ENCODE measurements around the gene GABRD.

Gene GABRD

GRCh38 chr1:1984560-1985070, 34.5 kb upstream of the GABRD start:
- no peak for DNase-seq (ENCODE audit: low read depth in 2 of 3, low spot score in 2 of 3)

- no peak for DNase-seq (ENCODE audit: low read depth in 2 of 3, low spot score in 2 of 3)
These were observed 33.6 kb upstream of the GABRD start for GRCh38 chr1:1985375-1986050.

- DNase-seq (ENCODE audit: low read depth in 2 of 3, low spot score in 2 of 3), result no peak
These were observed 32.5 kb upstream of the GABRD start for GRCh38 chr1:1986451-1987141.

DNA sequence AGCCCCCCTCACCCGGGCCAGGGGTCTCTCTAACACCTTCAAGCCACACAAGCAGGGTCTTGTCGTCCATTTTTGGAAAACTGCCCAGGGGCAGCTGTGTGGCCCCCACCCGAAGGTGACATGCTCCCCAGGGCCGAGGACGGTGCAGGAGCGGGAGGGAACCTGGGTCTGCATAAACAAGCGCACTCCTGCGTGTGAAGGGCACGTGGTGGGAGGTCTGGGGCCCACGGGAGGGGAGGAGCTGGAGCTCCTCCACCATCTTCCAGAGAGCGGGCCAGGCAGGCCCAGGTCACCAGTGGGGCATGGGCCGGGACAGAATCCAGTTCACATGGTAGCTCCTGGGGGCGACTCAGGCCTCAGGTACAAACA, 32.0 kb upstream of the GABRD start:
- DNase-seq (ENCODE audit: low read depth in 2 of 3, low spot score in 2 of 3), result no peak

GRCh38 chr1:1988061-1988945, 30.8 kb upstream of the GABRD start:
- no peak for DNase-seq (ENCODE audit: low read depth in 2 of 3, low spot score in 2 of 3)

DNA sequence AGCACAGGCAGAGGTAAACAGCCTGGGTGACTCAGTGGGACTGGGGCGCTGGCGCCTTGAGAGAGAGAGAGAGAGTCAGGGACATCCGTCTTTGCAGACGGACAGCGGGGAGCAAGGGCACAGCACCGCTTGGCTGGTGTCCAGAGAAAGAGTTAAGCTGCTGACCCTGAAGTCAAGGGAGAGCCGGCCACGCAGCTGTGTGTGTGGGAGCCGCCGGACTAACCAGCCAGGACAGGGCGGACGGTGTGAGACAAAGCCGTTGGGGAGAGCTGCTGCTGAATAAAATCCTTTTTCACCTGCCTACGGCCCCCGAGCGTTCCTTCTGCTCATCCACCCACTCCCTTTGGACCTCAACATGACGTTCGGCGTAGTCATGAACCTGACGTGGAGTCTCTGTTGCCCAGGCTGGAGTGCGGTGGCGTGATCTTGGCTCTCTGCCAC, 30.0 kb upstream of the GABRD start:
- DNase-seq (ENCODE audit: low read depth in 2 of 3, low spot score in 2 of 3), result no peak

DNA sequence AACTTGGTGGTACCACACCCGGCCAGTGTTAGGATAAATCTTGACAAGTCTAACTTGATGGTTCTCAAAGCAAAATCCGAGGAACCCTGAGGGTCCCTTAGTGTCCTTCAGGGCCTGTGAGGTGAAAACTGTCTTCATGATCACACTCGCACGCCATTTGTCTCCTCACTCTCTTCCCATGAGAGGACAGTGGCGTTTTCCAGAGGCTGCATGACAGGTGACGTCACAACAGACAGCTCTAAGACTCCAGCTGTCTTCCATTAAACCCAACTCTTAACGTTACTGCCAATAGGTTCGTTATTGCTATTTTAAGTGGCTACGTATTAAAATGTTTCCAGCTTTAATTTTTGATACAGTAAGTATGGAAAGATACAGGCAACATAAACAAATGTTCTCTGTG, 29.4 kb upstream of the GABRD start:
- DNase-seq (ENCODE audit: low read depth in 2 of 3, low spot score in 2 of 3), result no peak

- no peak for DNase-seq (ENCODE audit: low read depth in 2 of 3, low spot score in 2 of 3)
These were observed 28.9 kb upstream of the GABRD start for GRCh38 chr1:1990222-1990621.

DNA sequence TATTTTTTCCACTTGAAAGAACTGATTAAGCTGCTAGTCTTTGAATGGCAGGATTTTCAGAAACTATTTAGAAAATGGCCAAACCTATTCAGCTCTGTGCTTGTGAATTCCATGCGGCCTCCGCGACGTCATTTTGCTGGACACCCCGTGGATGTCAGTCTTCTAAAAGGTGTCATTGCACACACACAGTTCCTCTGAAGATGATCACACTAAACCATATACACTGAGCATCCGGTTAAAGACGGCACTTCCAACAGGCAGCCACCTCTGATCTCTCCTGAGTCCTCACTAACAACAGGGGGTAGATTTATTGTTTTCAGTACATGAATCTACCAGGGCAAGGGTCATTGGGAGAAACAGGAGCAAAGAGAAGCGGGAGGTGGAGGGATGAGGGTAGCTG, 24.6 kb upstream of the GABRD start:
- no peak for DNase-seq (ENCODE audit: low read depth in 2 of 3, low spot score in 2 of 3)

GRCh38 chr1:1996207-1996651, 22.9 kb upstream of the GABRD start:
- no peak for DNase-seq (ENCODE audit: low read depth in 2 of 3, low spot score in 2 of 3)

DNA sequence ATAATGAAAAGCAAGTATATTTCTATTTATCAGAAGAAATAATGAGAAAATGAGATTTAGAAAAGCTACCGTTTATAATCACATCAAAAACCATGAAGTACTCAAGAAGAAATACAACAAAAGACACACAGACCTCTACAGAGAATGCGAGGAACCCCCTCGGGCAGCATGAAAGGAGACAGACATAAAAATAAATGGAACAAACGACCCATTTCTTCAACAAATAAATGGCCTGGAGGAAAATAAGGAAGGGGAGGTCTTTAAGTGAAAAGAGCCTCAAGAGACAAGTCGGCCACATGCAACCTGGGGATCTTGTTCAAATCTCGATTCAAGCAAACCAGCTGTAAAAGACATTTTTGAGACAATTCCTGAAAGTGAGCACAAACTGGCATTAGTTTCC, 21.6 kb upstream of the GABRD start:
- no peak for DNase-seq (ENCODE audit: low read depth in 2 of 3, low spot score in 2 of 3)

GRCh38 chr1:2000432-2000831, 18.7 kb upstream of the GABRD start:
- DNase-seq (ENCODE audit: low read depth in 2 of 3, low spot score in 2 of 3), result no peak

DNA sequence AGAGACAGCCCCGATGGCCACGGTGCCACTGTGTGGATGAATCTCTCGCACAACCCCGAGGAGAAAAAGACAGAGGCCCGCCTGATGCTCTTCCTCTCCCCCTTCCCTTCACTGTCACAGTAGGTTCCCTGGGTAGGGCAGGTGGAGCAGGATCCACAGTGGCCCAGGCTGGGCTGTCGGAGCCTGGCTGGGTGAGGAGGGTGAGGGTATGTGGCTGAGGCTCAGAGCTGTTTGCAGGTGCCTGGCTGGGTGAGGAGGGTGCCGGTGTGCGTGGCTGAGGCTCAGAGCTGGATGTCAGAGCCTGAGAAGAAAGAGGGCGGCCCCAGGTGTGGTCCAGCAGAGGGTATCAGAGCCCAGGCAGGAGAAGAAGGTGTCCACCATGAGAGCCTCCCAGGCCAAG, 18.3 kb upstream of the GABRD start:
- no peak for DNase-seq (ENCODE audit: low read depth in 2 of 3, low spot score in 2 of 3)

DNA sequence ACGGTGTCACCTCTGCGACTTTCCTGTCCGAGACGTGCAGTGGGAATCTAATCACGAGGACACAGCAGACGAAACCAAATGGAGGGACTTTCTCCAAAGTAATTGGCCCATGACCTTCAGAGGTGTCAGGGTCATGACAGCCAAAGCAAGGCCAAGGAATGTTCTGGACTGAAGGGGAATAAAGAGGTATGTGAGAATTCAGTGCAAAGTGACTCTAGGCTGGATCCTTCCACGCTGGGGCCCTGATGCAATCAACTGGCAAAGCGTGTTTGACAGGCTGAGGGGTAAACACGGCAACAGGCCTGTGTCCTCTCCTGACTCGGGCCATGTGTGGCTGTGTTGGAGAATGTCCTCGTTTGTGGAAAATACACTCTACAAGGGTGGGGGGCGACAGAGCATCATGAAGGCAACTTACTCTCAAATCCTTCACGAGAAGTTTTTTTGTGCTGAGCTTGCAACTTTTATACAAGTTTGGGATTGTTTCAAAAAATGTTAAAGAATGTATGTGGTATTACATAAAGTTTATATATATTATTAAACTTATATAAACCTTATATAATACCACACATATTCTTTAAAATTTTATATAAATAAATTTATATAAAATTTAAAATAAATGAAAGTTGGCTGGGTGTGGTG, 17.3 kb upstream of the GABRD start:
- no peak for DNase-seq (ENCODE audit: low read depth in 2 of 3, low spot score in 2 of 3)

DNA sequence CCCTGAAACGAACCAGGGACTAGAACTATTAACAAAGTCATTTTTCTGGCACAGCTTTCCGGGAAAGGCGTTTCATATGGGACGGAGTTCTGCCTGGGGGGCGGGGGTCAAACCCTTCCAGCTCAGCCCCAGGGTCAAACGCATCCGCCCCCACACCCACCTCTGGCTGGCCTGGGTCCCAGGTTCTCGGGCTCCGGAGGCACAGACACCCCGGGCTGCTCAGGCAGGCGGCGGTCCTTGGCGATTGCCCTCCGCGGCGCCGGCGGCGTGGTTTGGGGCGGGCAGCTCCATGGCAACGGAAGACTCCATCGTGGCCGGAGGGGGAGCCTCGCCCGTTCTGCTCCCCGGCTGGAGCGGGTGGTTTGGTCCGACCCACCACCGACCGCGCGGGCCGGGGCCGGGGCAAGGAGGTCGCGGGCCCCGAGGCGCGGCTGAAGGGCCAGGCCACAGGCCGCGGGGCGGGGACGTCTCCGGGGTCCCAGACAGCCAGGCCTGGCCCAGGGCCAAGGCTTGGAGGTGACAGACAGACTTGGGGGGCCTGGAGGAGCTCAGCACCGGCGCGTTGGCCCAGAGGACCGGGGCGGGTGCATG, 15.5 kb upstream of the GABRD start, which contains the start of gene CFAP74:
TSS of gene CFAP74 (minus strand) at position 246 of the 591 bp plus-strand sequence. CDS start 12,830 bp downstream, outside the sequence.
- no peak for DNase-seq (ENCODE audit: low read depth in 2 of 3, low spot score in 2 of 3)

DNA sequence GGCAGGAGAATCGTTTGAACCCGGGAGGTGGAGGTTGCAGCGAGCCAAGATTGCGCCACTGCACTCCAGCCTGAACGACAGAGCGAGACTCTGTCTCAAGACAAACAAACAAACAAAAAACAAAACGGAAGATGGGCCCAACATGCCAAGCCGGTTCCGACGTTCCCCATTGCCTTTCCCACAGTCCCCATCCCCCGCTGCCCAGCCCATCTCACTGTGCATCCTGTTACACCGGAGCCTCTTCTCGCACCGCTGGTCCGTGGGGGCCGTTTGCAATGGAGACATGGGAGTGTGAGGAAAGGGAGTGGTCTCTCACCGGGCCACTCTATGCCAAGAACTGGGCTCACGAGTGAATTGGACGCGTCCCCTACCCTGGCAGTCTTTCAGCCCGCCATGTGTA, 14.3 kb upstream of the GABRD start:
- DNase-seq (ENCODE audit: low read depth in 2 of 3, low spot score in 2 of 3), result no peak

DNA sequence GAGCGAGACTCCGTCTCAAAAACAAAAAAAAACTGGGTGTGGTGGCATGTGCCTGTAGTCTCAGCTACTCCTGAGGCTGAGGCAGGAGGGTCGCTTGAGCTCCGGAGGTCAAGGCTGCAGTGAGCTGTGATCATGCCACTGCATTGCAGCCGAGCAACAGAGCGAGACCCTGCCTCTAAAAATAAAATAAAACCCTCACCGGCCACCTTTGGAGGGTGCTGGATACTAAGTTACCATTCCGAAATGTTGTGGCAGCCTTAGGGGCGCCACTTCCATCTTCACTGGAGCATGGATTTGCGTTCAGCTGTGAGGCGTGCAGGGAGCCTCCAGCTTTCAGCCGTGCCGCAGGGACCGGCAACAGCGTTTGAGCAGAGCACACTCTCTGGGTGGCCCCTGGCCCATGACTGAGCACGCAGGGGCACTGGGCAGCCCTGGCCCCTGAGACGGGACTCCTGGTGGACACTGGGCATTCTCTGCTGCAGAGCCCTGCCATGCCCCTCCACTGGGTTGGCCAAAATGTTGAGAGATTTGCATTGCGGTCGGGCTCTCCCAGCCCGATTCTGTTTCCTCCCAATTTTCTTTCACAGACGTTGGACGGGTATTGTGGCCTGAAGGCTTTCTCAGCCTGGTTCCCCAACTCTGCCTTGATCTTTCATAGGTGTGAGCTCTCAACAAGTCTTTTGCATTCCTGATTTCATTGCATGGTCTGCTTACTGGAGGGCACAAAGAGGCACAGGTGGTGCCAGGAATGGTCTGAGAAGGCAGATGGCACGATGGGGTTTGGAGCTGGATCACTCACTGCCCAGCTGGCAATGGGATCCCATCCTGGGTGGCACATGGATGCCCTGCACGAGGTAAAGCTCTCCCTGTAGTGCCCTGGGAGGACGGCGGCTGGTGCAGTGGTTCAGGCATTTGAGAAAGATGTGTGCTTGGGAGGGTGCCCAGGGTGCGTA, 9.8 kb upstream of the GABRD start:
- DNase-seq (ENCODE audit: low read depth in 2 of 3, low spot score in 2 of 3), result no peak

DNA sequence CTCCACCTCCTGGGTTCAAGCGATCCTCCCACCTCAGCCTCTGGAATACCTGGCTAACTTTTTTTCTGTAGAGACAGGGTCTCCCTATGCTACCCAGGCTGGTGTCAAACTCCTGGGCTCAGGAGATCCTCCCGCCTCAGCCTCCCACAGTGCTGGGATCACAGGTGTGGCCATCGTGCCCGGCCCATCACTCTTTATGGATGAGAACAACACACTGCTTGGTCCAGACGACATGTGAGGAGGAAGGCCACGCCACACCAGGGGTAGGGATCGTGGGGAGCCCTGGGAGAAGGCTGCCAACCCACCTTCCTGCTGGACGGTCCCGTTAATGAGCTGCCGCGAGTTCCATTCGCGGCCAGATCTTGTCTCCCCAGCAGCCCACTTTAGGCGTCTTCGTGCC, 5.0 kb upstream of the GABRD start:
- DNase-seq (ENCODE audit: low read depth in 2 of 3, low spot score in 2 of 3), result no peak
